Mesothelial cell of epicardium (in vitro differentiated cells): ENCODE results near the gene COL4A1. TPM values are rescaled to one million over a fixed set of nuclear protein-coding genes. Genes with fewer than 3 reads are reported as not detected.

ENCODE experiments used
- DNase-seq, 2 experiments: peaks; one replicate each; pipeline ENCODE4 v3.0.0; 2021; ENCODE audit warnings: low spot score in 2 of 2; ENCODE audit not compliant: unreplicated experiment in 2 of 2
- H3K27ac Mint-ChIP-seq: 2 replicates; pipeline ENCODE4 v1.8.0; 2021; ENCODE audit warnings: mixed read lengths
- H3K27me3 Mint-ChIP-seq: 2 replicates; pipeline ENCODE4 v1.8.0; 2021; ENCODE audit warnings: low read depth, mixed read lengths
- H3K36me3 Mint-ChIP-seq: 2 replicates; pipeline ENCODE4 v1.8.0; 2021; ENCODE audit warnings: mixed read lengths
- H3K4me1 Mint-ChIP-seq: 2 replicates; pipeline ENCODE4 v1.8.0; 2021; ENCODE audit warnings: mixed read lengths
- H3K4me3 Mint-ChIP-seq: 2 replicates; pipeline ENCODE4 v1.8.0; 2021; ENCODE audit warnings: mild to moderate bottlenecking, moderate library complexity, mixed read lengths
- H3K9me3 Mint-ChIP-seq: 2 replicates; pipeline ENCODE4 v1.8.0; 2021; ENCODE audit warnings: mixed read lengths
- CTCF ChIP-seq: fragments of 200-600 bp; sonication (generic); IDR thresholded peaks from one replicate; pipeline ENCODE4 v1.5.0; 2021; ENCODE audit warnings: antibody characterized with exemption; ENCODE audit not compliant: unreplicated experiment
- total RNA-seq: library from RNA; stranded (reverse); gene quantifications from 3 replicates; pipeline ENCODE4 v1.2.1, GENCODE V29; 2021

COL4A1 gene
- total RNA-seq, 1 donor from 2014 or later, result 362 TPM

- Mint-ChIP-seq H3K27me3 (no peaks in the 10 kb centered on the region), H3K36me3 (peaks cover 34% of the 10 kb centered on the region), H3K4me3 (no peak overlapping the region), H3K27ac (peak overlapping the region; percentile 69), H3K4me1 (peaks cover 6% of the 10 kb centered on the region), H3K9me3 (peaks cover 7% of the 10 kb centered on the region)
- no peak for TF ChIP-seq CTCF
- no peak for DNase-seq
Measured at GRCh38 chr13:110168999-110169933, 137.7 kb downstream of the COL4A1 start.

GRCh38 chr13:110166598-110166997, 140.4 kb downstream of the COL4A1 start:
- no peak overlapping the region for H3K27ac Mint-ChIP-seq
- H3K36me3 Mint-ChIP-seq, result peaks cover 16% of the 10 kb centered on the region
- H3K4me1 Mint-ChIP-seq, result peaks cover 6% of the 10 kb centered on the region
- no peak for DNase-seq
- TF ChIP-seq CTCF, result no peak
- no peaks in the 10 kb centered on the region for H3K9me3 Mint-ChIP-seq
- H3K27me3 Mint-ChIP-seq, result no peaks in the 10 kb centered on the region
- no peak overlapping the region for H3K4me3 Mint-ChIP-seq

- Mint-ChIP-seq H3K4me1 (peaks cover 6% of the 10 kb centered on the region), H3K27ac (no peak overlapping the region), H3K27me3 (no peaks in the 10 kb centered on the region), H3K9me3 (no peaks in the 10 kb centered on the region), H3K36me3 (peaks cover 19% of the 10 kb centered on the region), H3K4me3 (no peak overlapping the region)
- TF ChIP-seq CTCF, result no peak
- DNase-seq, result no peak
Measured at GRCh38 chr13:110164706-110165105, 142.3 kb downstream of the COL4A1 start.

- H3K9me3 Mint-ChIP-seq, result no peaks in the 10 kb centered on the region
- H3K4me1 Mint-ChIP-seq, result peaks cover 4% of the 10 kb centered on the region
- DNase-seq, result no peak
- no peak overlapping the region for H3K4me3 Mint-ChIP-seq
- H3K27me3 Mint-ChIP-seq, result no peaks in the 10 kb centered on the region
- H3K27ac Mint-ChIP-seq, result no peak overlapping the region
- peaks cover 26% of the 10 kb centered on the region for H3K36me3 Mint-ChIP-seq
- no peak for TF ChIP-seq CTCF
Measured at GRCh38 chr13:110162866-110163658, 143.9 kb downstream of the COL4A1 start.

- TF ChIP-seq CTCF, result no peak
- H3K36me3 Mint-ChIP-seq, result peaks cover 26% of the 10 kb centered on the region
- H3K27ac Mint-ChIP-seq, result no peak overlapping the region
- DNase-seq, result no peak
- H3K4me3 Mint-ChIP-seq, result no peak overlapping the region
- H3K9me3 Mint-ChIP-seq, result no peaks in the 10 kb centered on the region
- H3K27me3 Mint-ChIP-seq, result no peaks in the 10 kb centered on the region
- H3K4me1 Mint-ChIP-seq, result peaks cover 4% of the 10 kb centered on the region
Measured at GRCh38 chr13:110162053-110162452, 144.9 kb downstream of the COL4A1 start.
